Panc1 (cell line): Measurements from ENCODE around the gene POLR3A. TPM values are rescaled to one million over a fixed set of nuclear protein-coding genes. Genes with fewer than 3 reads are reported as not detected.

Experiments used
- ATAC-seq: fragments of 200-7000 bp; cut with Tn5 transposase; 2 replicates; pipeline ENCODE4 v1.9.1; 2020; ENCODE audit warnings: mild to moderate bottlenecking, moderate library complexity
- BruUV-seq: library from RNA; stranded (reverse); fragments of 400-500 nt; replicated peaks from 2 replicates; lab custom pipeline; 2021; lab: Mats Ljungman, UMichigan
- CTCF ChIA-PET: fragments of 300-600 bp; sonication (Branson Sonifier 250); formaldehyde crosslinking; loops from one replicate; lab custom pipeline; 2022; ENCODE audit warnings: antibody characterized with exemption; lab: Charles Lee
- POLR2A ChIA-PET: fragments of 300-600 bp; sonication (Branson Sonifier 250); formaldehyde crosslinking; loops from one replicate; lab custom pipeline; 2022; ENCODE audit warnings: antibody characterized with exemption; lab: Charles Lee
- DNase-seq: peaks from one replicate; pipeline ENCODE4 v3.0.0-alpha.2; 2010; ENCODE audit warnings: low read depth, low spot score
- H3K27ac ChIP-seq: 2 replicates; pipeline ENCODE4 v1.5.1; 2011; ENCODE audit warnings: mild to moderate bottlenecking, low read length, inconsistent platforms
- H3K27me3 ChIP-seq: fragments of 200-500 bp; sonication (Bioruptor generic); 2 replicates; pipeline ENCODE4 v1.6.0; 2014; ENCODE audit warnings: low read length, inconsistent platforms; ENCODE audit not compliant: control insufficient read depth, insufficient read depth
- H3K36me3 ChIP-seq: fragments of 200-500 bp; sonication (Bioruptor generic); 2 replicates; pipeline ENCODE4 v1.5.1; 2014; ENCODE audit warnings: inconsistent platforms, mild to moderate bottlenecking, low read length, moderate library complexity; ENCODE audit not compliant: control insufficient read depth, insufficient read depth
- H3K4me1 ChIP-seq: 2 replicates; pipeline ENCODE4 v1.5.1; 2011; ENCODE audit warnings: inconsistent platforms, mild to moderate bottlenecking, low read length, moderate library complexity; ENCODE audit not compliant: control insufficient read depth, insufficient read depth
- H3K4me3 ChIP-seq, 2 experiments: 2 replicates each; pipeline ENCODE4 v1.5.1; 2011 to 2012; ENCODE audit warnings: low read depth in 2 of 2, low read length in 2 of 2, mild to moderate bottlenecking in 2 of 2, inconsistent platforms in 1 of 2, moderate library complexity in 1 of 2
- H3K9me3 ChIP-seq: fragments of 200-500 bp; sonication (Bioruptor generic); 2 replicates; pipeline ENCODE4 v1.5.1; 2014; ENCODE audit warnings: low read depth, mild to moderate bottlenecking, inconsistent platforms, low read length, moderate library complexity; ENCODE audit not compliant: control insufficient read depth, insufficient read depth
- CTCF ChIP-seq: fragments of 450-650 bp; IDR thresholded peaks from 2 replicates; pipeline ENCODE4 v1.5.1; 2017; ENCODE audit warnings: mild to moderate bottlenecking
- POLR2AphosphoS5 ChIP-seq: IDR thresholded peaks from 2 replicates; pipeline ENCODE4 v1.6.1; 2012; ENCODE audit warnings: mild to moderate bottlenecking, low read depth, low read length, moderate library complexity
- REST ChIP-seq, 2 experiments: IDR thresholded peaks; 2 replicates each; pipeline ENCODE4 v1.6.1; 2011 to 2012; ENCODE audit warnings: low read depth in 2 of 2, control low read depth in 1 of 2, low read length in 1 of 2, mild to moderate bottlenecking in 1 of 2, moderate library complexity in 1 of 2; ENCODE audit not compliant: insufficient read depth in 1 of 2
- SIN3A ChIP-seq: IDR thresholded peaks from 2 replicates; pipeline ENCODE4 v1.6.1; 2012; ENCODE audit warnings: low read depth, mild to moderate bottlenecking, low read length, moderate library complexity, borderline replicate concordance; ENCODE audit not compliant: insufficient read depth
- TCF7L2 ChIP-seq: IDR thresholded peaks from 2 replicates; pipeline ENCODE4 v1.6.1; 2011; ENCODE audit warnings: mild to moderate bottlenecking, low read depth, low read length, inconsistent platforms
- in situ Hi-C: cut with HindIII; loops from 2 replicates; pipeline ENCODE4 v1.10.0; 2016; ENCODE audit warnings: low sequenced_read_pairs, low pct_unique_long_range_greater_than_20kb
- intact Hi-C: fragments of 100-400 bp; cut with micrococcal nuclease; formaldehyde crosslinking; loops from one replicate; pipeline ENCODE4 v1.10.0; 2022; ENCODE audit not compliant: unreplicated experiment
- total RNA-seq: library from RNA; stranded (reverse); gene quantifications from one replicate; pipeline ENCODE4 v1.2.1, GENCODE V29; 2021; ENCODE audit not compliant: unreplicated experiment

POLR3A gene
- total RNA-seq, 1 experiment from 2014 or later, result 26.3 TPM

- DNase-seq (no peak), ATAC-seq (no peak)
- Histone ChIP-seq H3K27ac (peak overlapping the region; percentile 99), H3K9me3 (no peaks in the 10 kb centered on the region), H3K4me3 (peak overlapping the region; percentile 87 to 92), H3K27me3 (no peaks in the 10 kb centered on the region), H3K36me3 (peaks cover 58% of the 10 kb centered on the region), H3K4me1 (peaks cover 45% of the 10 kb centered on the region)
- in situ Hi-C loops (no loop called here), intact Hi-C loops (no loop called here)
- ChIA-PET CTCF (no interaction called here), POLR2A (no interaction called here)
- TF ChIP-seq CTCF, result no peak
- TF ChIP-seq POLR2AphosphoS5, result no peak
- TF ChIP-seq TCF7L2, result no peak
- TF ChIP-seq SIN3A, result no peak
- no peak for TF ChIP-seq REST (IDR thresholded peaks at IDR 0.05; ENCODE audit: insufficient read depth in 1 of 2, low read depth in 2 of 2, low read length in 1 of 2)
- BruUV-seq, result no TSS peak
Observed at GRCh38 chr10:78035437-78035836, 6.1 kb upstream of the POLR3A start.

GRCh38 chr10:78035025-78035424 is 5.7 kb upstream of the POLR3A start:
- H3K4me1 ChIP-seq, result peaks cover 45% of the 10 kb centered on the region
- POLR2A ChIA-PET, result no interaction called here
- no peaks in the 10 kb centered on the region for H3K27me3 ChIP-seq
- in situ Hi-C loops (no loop called here), intact Hi-C loops (no loop called here)
- no peaks in the 10 kb centered on the region for H3K9me3 ChIP-seq
- DNase-seq (no peak), ATAC-seq (no peak)
- CTCF ChIA-PET, result no interaction called here
- peak overlapping the region; percentile 99 for H3K27ac ChIP-seq
- TF ChIP-seq POLR2AphosphoS5 (no peak), TCF7L2 (no peak)
- no TSS peak for BruUV-seq
- peak overlapping the region; percentile 87 to 92 for H3K4me3 ChIP-seq
- peaks cover 54% of the 10 kb centered on the region for H3K36me3 ChIP-seq

- DNase-seq (peak; percentile 97), ATAC-seq (peak; percentile 95)
- Histone ChIP-seq H3K4me3 (peak within 1 kb of the TSS; percentile 87 to 92), H3K27ac (peak within 1 kb of the TSS; percentile 99), H3K27me3 (no peaks in the 10 kb centered on the region), H3K9me3 (no peaks in the 10 kb centered on the region), H3K36me3 (peaks cover 43% of the 10 kb centered on the region), H3K4me1 (peaks cover 41% of the 10 kb centered on the region)
- intact Hi-C loops, result no loop called here
- in situ Hi-C loops, result no loop called here
- no TSS peak for BruUV-seq
- CTCF ChIA-PET, result no interaction called here
- no peak for TF ChIP-seq CTCF
- TF ChIP-seq POLR2AphosphoS5, result peak; percentile 100
- TF ChIP-seq SIN3A, result peak; percentile 95
- POLR2A ChIA-PET, result no interaction called here
Observed at GRCh38 chr10:78033637-78034470, 4.5 kb upstream of the POLR3A start, which contains the start of gene RPS24. RPS24 (plus strand) TSS chr10:78033863; CDS start chr10:78033902, 39 bp downstream.
